SU-DHL-6 (cell line): ENCODE data around the gene DLG4.
A peak's percentile ranks its signal among the peaks of the same experiment; 100 is the strongest.

Experiments
- H2AFZ ChIP-seq: fragments of 200-600 bp; sonication (generic); 2 replicates; pipeline ENCODE4 v1.6.1; 2014; ENCODE audit warnings: low read depth, mild to moderate bottlenecking, moderate library complexity, mixed read lengths, antibody characterized with exemption, low read length; ENCODE audit not compliant: severe bottlenecking
- H3F3A ChIP-seq: fragments of 200-600 bp; shearing (Covaris generic); 2 replicates; pipeline ENCODE4 v1.6.0; 2016; ENCODE audit warnings: antibody characterized with exemption, mild to moderate bottlenecking; ENCODE audit not compliant: insufficient read depth
- H3K27ac ChIP-seq: fragments of 200-600 bp; sonication (generic); 2 replicates; pipeline ENCODE4 v1.5.1; 2016; ENCODE audit warnings: low read depth, mild to moderate bottlenecking, low read length, moderate library complexity, mixed read lengths
- H3K27me3 ChIP-seq: fragments of 200-600 bp; sonication (generic), shearing (Covaris generic); 2 replicates; pipeline ENCODE4 v1.6.0; 2014; ENCODE audit warnings: mild to moderate bottlenecking, low read length
- H3K36me3 ChIP-seq: fragments of 200-600 bp; sonication (generic); 2 replicates; pipeline ENCODE4 v1.6.1; 2014; ENCODE audit warnings: mild to moderate bottlenecking, low read length, mixed read lengths
- H3K4me2 ChIP-seq: fragments of 300-600, 200-600 bp; shearing (Covaris generic), sonication (generic); 2 replicates; pipeline ENCODE4 v1.6.0; 2014; ENCODE audit warnings: low read length, low read depth, mild to moderate bottlenecking; ENCODE audit not compliant: poor library complexity, severe bottlenecking
- H3K4me3 ChIP-seq: fragments of 200-600 bp; sonication (generic); 2 replicates; pipeline ENCODE4 v1.5.1; 2014; ENCODE audit warnings: antibody characterized with exemption, low read length, mild to moderate bottlenecking, mixed read lengths; ENCODE audit not compliant: insufficient read depth, poor library complexity, severe bottlenecking
- H3K79me2 ChIP-seq: fragments of 200-600 bp; sonication (generic); 2 replicates; pipeline ENCODE4 v1.6.1; 2014; ENCODE audit warnings: mild to moderate bottlenecking, low read length, moderate library complexity; ENCODE audit not compliant: insufficient read depth
- H3K9ac ChIP-seq: fragments of 200-600 bp; sonication (generic); 2 replicates; pipeline ENCODE4 v1.7.0; 2014; ENCODE audit warnings: mild to moderate bottlenecking, low read length
- H3K9me2 ChIP-seq: fragments of 200-600 bp; sonication (generic); replicated peaks from 2 replicates; pipeline ENCODE4 v1.6.1; 2014; ENCODE audit warnings: low read length; ENCODE audit not compliant: insufficient read depth
- H3K9me3 ChIP-seq: fragments of 200-600 bp; sonication (generic); 2 replicates; pipeline ENCODE4 v1.6.1; 2014; ENCODE audit warnings: low read length, mixed read lengths; ENCODE audit not compliant: insufficient read depth
- H4K20me1 ChIP-seq: fragments of 200-600 bp; sonication (generic); 2 replicates; pipeline ENCODE4 v1.6.1; 2014; ENCODE audit warnings: low read depth, mild to moderate bottlenecking, antibody characterized with exemption, low read length, moderate library complexity, mixed read lengths
- EZH2phosphoT487 ChIP-seq: fragments of 200-600 bp; sonication (generic), shearing (Covaris generic); conservative IDR thresholded peaks from 2 replicates; pipeline ENCODE4 v1.6.1; 2018; ENCODE audit warnings: mild to moderate bottlenecking, antibody characterized with exemption, low read length, moderate library complexity, mixed read lengths
- TF ChIP-seq, protein P1 (sequence below): fragments of 200-600 bp; sonication (generic); IDR thresholded peaks from one replicate; pipeline ENCODE4 v1.5.1; 2017; ENCODE audit warnings: antibody characterized with exemption, mild to moderate bottlenecking, low read length, moderate library complexity; ENCODE audit not compliant: insufficient read depth, poor library complexity, severe bottlenecking

Gene DLG4

GRCh38 chr17:7215136-7215638 is 4.4 kb downstream of the DLG4 start:
- Histone ChIP-seq H3K27me3 (no peaks in the 10 kb centered on the region), H4K20me1 (no peaks in the 10 kb centered on the region), H3K9me3 (no peaks in the 10 kb centered on the region), H3F3A (peaks cover 5% of the 10 kb centered on the region; the same call in 1 of the 2 replicates), H3K36me3 (no peaks in the 10 kb centered on the region), H2AFZ (no peak overlapping the region), H3K4me2 (peak overlapping the region; percentile 67), H3K4me3 (no peak overlapping the region), H3K9me2 (no peaks in the 10 kb centered on the region), H3K27ac (no peak overlapping the region), H3K79me2 (no peaks in the 10 kb centered on the region), H3K9ac (0 out of 2 replicates have a peak overlapping the region, but pooled peaks have one; percentile 15)
- TF ChIP-seq, protein P1, sequence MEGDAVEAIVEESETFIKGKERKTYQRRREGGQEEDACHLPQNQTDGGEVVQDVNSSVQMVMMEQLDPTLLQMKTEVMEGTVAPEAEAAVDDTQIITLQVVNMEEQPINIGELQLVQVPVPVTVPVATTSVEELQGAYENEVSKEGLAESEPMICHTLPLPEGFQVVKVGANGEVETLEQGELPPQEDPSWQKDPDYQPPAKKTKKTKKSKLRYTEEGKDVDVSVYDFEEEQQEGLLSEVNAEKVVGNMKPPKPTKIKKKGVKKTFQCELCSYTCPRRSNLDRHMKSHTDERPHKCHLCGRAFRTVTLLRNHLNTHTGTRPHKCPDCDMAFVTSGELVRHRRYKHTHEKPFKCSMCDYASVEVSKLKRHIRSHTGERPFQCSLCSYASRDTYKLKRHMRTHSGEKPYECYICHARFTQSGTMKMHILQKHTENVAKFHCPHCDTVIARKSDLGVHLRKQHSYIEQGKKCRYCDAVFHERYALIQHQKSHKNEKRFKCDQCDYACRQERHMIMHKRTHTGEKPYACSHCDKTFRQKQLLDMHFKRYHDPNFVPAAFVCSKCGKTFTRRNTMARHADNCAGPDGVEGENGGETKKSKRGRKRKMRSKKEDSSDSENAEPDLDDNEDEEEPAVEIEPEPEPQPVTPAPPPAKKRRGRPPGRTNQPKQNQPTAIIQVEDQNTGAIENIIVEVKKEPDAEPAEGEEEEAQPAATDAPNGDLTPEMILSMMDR: no peak
- no peak for TF ChIP-seq EZH2phosphoT487

DNA sequence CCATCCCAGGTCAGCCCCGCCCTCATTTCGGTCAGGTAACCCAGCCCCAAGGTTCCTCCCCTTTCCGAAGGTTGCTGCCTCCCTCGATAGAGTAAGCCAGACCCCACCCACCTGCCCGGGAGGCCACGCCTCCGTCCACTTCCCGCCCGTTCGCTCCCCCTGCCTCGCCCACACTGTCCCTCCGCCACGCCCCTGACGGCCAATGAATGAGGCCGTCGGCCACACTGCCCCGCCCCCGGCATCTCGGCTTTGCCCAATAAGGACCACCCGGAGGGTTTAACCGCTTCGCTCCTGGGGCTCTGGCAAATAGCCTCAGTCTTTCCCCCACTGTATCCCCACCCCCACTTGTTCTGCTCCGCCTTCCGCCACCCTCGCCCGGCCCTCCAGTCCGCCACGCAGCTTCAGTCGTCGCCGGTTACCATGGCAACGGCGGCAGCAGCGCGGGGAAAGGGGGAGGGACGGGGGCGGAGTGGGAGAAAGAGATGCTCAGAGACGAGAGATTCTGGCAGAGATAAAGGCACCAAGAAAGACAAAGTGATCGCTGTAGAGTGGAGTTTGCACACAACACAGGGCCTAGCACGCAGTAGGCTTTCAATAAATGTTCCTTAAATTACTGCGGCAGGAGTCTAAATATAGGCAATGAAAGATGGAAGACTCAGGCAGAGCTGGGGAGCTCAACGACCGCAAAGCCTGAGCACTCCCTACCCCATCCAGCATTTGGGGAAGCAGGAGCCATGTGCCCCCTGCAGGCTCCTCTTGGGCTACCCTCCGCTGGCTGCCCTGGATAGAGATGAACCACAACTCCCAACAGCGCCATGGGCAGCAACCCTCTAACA is 5.1 kb downstream of the DLG4 start:
- Histone ChIP-seq H3K9me3 (no peaks in the 10 kb centered on the region), H3K4me2 (peak overlapping the region; percentile 67), H3K9me2 (no peaks in the 10 kb centered on the region), H3K4me3 (peak overlapping the region; percentile 46), H3K27me3 (no peaks in the 10 kb centered on the region), H4K20me1 (no peaks in the 10 kb centered on the region), H3K9ac (peak overlapping the region; percentile 15; the same call in 1 of the 2 replicates), H2AFZ (peak overlapping the region; percentile 6), H3K27ac (no peak overlapping the region), H3K79me2 (no peaks in the 10 kb centered on the region), H3F3A (peaks cover 5% of the 10 kb centered on the region; the same call in 1 of the 2 replicates), H3K36me3 (no peaks in the 10 kb centered on the region)
- TF ChIP-seq, protein P1: no peak
- TF ChIP-seq EZH2phosphoT487: no peak

- H2AFZ ChIP-seq: no peak overlapping the region
- H3K4me2 ChIP-seq: peak overlapping the region; percentile 67
- no peaks in the 10 kb centered on the region for H3K27me3 ChIP-seq
- TF ChIP-seq EZH2phosphoT487: no peak
- TF ChIP-seq, protein P1: peak; percentile 29
- H3K36me3 ChIP-seq: no peaks in the 10 kb centered on the region
- H3K9me2 ChIP-seq: no peaks in the 10 kb centered on the region
- H3K79me2 ChIP-seq: no peaks in the 10 kb centered on the region
- H3K27ac ChIP-seq: no peak overlapping the region
- H3K9me3 ChIP-seq: no peaks in the 10 kb centered on the region
- H3K9ac ChIP-seq: no peak overlapping the region
- no peaks in the 10 kb centered on the region for H4K20me1 ChIP-seq
- peak overlapping the region; percentile 46 for H3K4me3 ChIP-seq
- peaks cover 5% of the 10 kb centered on the region; the same call in 1 of the 2 replicates for H3F3A ChIP-seq
Measured at GRCh38 chr17:7213895-7214299, 5.7 kb downstream of the DLG4 start.
